Erythroblast (primary cell): Measurements from ENCODE around the gene BSCL2.

Experiments used
- GATA1 ChIP-seq: IDR thresholded peaks from 2 replicates; pipeline ENCODE4 v1.6.1; 2011; ENCODE audit warnings: low read depth, mild to moderate bottlenecking, control low read depth, low read length, moderate library complexity
- POLR2A ChIP-seq: IDR thresholded peaks from 2 replicates; pipeline ENCODE4 v1.6.1; 2011; ENCODE audit warnings: mild to moderate bottlenecking, low read length

GRCh38 chr11:62652161-62653006 is 54.8 kb downstream of the BSCL2 start:
- TF ChIP-seq POLR2A (no peak), GATA1 (no peak)
